Nephron progenitor cell (in vitro differentiated cells): ENCODE measurements around the gene IPCEF1.
A peak's percentile ranks its signal among the peaks of the same experiment; 100 is the strongest.
"Not testable (repeated sequence)": the region's sequence is repeated elsewhere in the genome, so short reads cannot be mapped to it uniquely, and the experiment has no call there.

ENCODE experiments used
- DNase-seq: peaks from one replicate; pipeline ENCODE4 v3.0.0; 2021
- H3K27ac Mint-ChIP-seq: 2 replicates; pipeline ENCODE4 v1.8.0; 2021; ENCODE audit warnings: mild to moderate bottlenecking, moderate library complexity, mixed read lengths
- H3K27me3 Mint-ChIP-seq: 2 replicates; pipeline ENCODE4 v1.8.0; 2021; ENCODE audit warnings: mild to moderate bottlenecking, low read depth, mixed read lengths; ENCODE audit not compliant: poor library complexity
- H3K36me3 Mint-ChIP-seq: 2 replicates; pipeline ENCODE4 v1.8.0; 2021; ENCODE audit warnings: low read depth, mixed read lengths
- H3K4me1 Mint-ChIP-seq: 2 replicates; pipeline ENCODE4 v1.8.0; 2021; ENCODE audit warnings: mixed read lengths
- H3K4me3 Mint-ChIP-seq: 2 replicates; pipeline ENCODE4 v1.8.0; 2021; ENCODE audit warnings: mild to moderate bottlenecking, moderate library complexity, mixed read lengths
- H3K9me3 Mint-ChIP-seq: 2 replicates; pipeline ENCODE4 v1.8.0; 2021; ENCODE audit warnings: mild to moderate bottlenecking, moderate library complexity, mixed read lengths
- TF ChIP-seq, protein P1 (sequence below): fragments of 200-600 bp; sonication (generic); IDR thresholded peaks from 2 replicates; pipeline ENCODE4 v1.5.0; 2021; ENCODE audit warnings: antibody characterized with exemption

The IPCEF1 gene

DNA sequence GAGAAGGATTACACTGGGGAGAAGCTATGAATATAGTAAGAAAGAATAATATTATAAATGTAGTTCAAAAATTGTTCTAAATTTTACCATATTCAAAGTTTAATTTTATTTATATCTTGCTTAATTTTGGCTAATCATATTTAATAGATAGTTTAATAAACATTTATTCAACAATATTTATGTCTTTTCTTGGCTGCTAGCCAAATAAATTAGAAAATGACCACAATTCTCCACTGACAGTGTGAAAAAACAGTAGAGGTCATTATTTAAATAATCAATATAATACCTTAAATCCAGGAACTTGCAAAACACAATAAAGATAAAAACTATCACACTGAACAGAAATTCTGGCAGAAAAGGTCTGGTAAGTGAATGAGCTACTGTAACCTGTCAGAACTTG, 145.9 kb downstream of the IPCEF1 start:
- peaks cover 5% of the 10 kb centered on the region for H3K4me1 Mint-ChIP-seq
- DNase-seq = no peak
- no peaks in the 10 kb centered on the region for H3K36me3 Mint-ChIP-seq
- no peak overlapping the region for H3K4me3 Mint-ChIP-seq
- no peak overlapping the region for H3K27ac Mint-ChIP-seq
- peaks cover 4% of the 10 kb centered on the region for H3K27me3 Mint-ChIP-seq
- no peaks in the 10 kb centered on the region for H3K9me3 Mint-ChIP-seq
- TF ChIP-seq, protein P1, sequence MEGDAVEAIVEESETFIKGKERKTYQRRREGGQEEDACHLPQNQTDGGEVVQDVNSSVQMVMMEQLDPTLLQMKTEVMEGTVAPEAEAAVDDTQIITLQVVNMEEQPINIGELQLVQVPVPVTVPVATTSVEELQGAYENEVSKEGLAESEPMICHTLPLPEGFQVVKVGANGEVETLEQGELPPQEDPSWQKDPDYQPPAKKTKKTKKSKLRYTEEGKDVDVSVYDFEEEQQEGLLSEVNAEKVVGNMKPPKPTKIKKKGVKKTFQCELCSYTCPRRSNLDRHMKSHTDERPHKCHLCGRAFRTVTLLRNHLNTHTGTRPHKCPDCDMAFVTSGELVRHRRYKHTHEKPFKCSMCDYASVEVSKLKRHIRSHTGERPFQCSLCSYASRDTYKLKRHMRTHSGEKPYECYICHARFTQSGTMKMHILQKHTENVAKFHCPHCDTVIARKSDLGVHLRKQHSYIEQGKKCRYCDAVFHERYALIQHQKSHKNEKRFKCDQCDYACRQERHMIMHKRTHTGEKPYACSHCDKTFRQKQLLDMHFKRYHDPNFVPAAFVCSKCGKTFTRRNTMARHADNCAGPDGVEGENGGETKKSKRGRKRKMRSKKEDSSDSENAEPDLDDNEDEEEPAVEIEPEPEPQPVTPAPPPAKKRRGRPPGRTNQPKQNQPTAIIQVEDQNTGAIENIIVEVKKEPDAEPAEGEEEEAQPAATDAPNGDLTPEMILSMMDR = no peak

DNA sequence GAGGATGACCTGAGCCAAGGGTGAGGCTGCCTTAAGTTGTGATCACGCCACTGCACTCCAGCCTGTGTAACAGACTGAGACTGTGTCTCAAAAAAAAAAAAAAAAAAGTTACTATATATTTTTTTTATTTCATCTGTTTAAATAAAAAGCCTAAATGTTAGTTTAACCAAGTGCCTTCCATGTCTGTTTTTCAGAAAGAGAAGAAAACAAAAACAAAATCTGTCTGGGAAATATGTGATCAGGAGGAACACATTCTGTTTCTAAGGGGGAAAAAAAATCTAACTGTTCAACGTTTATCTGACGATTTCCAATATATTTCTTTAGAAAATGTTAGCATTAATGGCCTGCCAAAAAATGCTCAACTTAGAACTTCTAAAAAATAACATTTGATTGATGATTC, 147.0 kb downstream of the IPCEF1 start:
- H3K9me3 Mint-ChIP-seq = no peaks in the 10 kb centered on the region
- H3K4me1 Mint-ChIP-seq = peaks cover 10% of the 10 kb centered on the region
- no peak overlapping the region for H3K4me3 Mint-ChIP-seq
- TF ChIP-seq, protein P1 = no peak
- no peak for DNase-seq
- no peaks in the 10 kb centered on the region for H3K36me3 Mint-ChIP-seq
- no peak overlapping the region for H3K27ac Mint-ChIP-seq
- H3K27me3 Mint-ChIP-seq = peaks cover 4% of the 10 kb centered on the region

DNA sequence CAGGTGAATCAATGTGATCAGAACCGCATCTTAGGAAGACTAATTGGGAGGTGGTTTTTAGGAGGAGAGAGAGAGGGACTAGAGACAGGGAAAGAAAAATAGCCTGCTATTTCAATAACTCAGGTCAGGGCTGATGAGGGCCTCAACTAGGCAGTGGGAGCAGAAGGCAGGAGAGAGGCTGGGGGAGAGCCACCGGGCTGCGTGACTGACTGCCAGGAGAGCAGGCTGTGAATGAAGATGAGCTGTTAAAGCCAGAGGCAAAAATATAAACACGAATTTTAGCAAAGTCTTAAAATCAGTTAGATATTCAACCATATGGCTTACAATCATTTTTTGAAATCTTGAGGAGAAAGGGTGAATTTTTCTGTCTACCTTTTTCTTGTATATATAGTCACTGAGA, 149.6 kb downstream of the IPCEF1 start:
- Mint-ChIP-seq H3K36me3 (no peaks in the 10 kb centered on the region), H3K27ac (peak overlapping the region; percentile 6), H3K4me3 (no peak overlapping the region), H3K4me1 (peaks cover 14% of the 10 kb centered on the region), H3K27me3 (no peaks in the 10 kb centered on the region), H3K9me3 (no peaks in the 10 kb centered on the region)
- no peak for DNase-seq
- TF ChIP-seq, protein P1 = no peak

DNA sequence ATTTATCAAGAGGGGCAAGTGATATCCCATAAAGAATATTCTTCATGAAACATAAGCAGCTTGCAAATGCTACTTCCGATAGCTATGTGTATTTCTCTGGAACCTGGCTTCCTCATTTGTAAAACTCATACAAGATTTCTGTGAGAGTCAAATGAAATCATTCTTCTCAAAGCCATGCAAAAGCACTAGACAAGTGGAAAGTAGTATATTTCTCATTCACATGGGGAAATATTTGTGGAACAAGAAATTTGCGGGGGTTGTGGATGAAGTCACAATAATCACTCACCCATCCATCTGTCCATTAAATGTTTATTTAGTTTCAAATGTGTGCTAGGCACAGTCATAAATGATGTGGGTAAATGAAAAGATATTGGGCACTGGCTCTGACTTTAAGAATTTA, 150.5 kb downstream of the IPCEF1 start:
- TF ChIP-seq, protein P1 = no peak
- no peaks in the 10 kb centered on the region for H3K36me3 Mint-ChIP-seq
- no peak overlapping the region for H3K27ac Mint-ChIP-seq
- H3K4me3 Mint-ChIP-seq = no peak overlapping the region
- H3K9me3 Mint-ChIP-seq = no peaks in the 10 kb centered on the region
- H3K4me1 Mint-ChIP-seq = peaks cover 14% of the 10 kb centered on the region
- no peak for DNase-seq
- peaks cover 6% of the 10 kb centered on the region for H3K27me3 Mint-ChIP-seq

DNA sequence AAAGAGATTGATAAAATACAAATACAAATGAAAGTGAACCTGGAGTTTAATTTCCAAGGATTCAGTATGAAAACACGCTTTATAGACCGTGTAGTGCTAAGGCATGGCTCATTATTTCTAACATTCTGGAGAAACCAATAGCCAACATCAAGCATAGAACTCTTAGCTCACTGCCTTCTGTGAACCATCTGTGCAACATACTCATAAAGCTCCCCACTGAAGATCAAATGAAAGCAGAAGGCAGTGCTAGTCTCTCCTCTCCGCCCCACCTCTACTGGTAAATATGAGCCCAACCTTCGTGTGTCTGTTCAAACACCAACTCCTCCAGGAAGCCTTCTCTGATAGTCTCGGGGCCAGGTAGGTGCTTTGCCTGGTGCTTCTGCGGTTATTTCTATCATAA, 153.6 kb downstream of the IPCEF1 start:
- H3K4me1 Mint-ChIP-seq = peaks cover 27% of the 10 kb centered on the region
- H3K9me3 Mint-ChIP-seq = no peaks in the 10 kb centered on the region
- TF ChIP-seq, protein P1 = no peak
- H3K36me3 Mint-ChIP-seq = no peaks in the 10 kb centered on the region
- no peak overlapping the region for H3K27ac Mint-ChIP-seq
- no peak overlapping the region for H3K4me3 Mint-ChIP-seq
- no peak for DNase-seq
- H3K27me3 Mint-ChIP-seq = peaks cover 6% of the 10 kb centered on the region

DNA sequence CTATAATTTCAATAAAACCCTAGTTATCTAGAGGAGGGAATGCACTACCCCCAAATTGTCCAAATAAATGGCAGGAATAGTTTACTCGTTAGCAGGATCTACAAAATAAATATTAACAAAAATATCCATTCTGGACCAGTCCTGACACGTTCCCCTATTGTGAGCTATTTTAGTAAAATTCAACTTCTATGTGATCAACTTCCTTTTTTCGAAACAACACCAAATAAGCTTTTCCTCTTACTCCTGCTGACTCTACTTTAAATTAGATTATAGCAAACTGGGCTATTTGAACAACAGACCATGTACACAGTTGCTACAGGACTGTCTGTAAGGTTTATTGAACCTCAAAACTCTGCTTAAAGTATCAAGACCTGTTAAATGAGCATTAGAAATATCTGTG, 154.3 kb downstream of the IPCEF1 start:
- Mint-ChIP-seq H3K4me3 (no peak overlapping the region), H3K27me3 (peaks cover 6% of the 10 kb centered on the region), H3K36me3 (no peaks in the 10 kb centered on the region), H3K4me1 (peaks cover 29% of the 10 kb centered on the region), H3K27ac (no peak overlapping the region), H3K9me3 (no peaks in the 10 kb centered on the region)
- TF ChIP-seq, protein P1 = no peak
- DNase-seq = no peak

DNA sequence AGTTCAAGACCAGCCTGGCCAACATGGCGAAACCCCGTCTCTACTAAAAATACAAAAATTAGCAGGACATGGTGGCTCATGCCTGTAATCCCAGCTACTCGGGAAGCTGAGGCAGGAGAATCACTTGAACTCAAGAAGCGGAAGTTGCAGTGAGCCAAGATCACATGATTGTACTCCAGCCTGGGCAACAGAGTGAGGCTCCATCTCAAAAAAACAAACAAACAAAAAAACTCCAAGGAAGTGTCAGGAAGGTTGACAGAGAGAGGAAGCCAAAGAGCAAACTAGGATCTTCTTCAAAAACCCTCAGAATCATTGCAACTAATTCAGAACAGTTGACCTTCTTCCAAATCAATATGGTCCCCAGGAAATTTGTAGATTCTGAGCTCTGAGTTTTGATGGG, 154.9 kb downstream of the IPCEF1 start:
- H3K4me1 Mint-ChIP-seq = peaks cover 25% of the 10 kb centered on the region
- not testable (repeated sequence) for DNase-seq, H3K27ac Mint-ChIP-seq, H3K4me3 Mint-ChIP-seq, H3K36me3 Mint-ChIP-seq, H3K9me3 Mint-ChIP-seq, H3K27me3 Mint-ChIP-seq
